ENCODE measurements around the gene HAPLN3.

HAPLN3 gene

GRCh38 chr15:88874684-88875083 lies 20.7 kb downstream of the HAPLN3 start:
- no peak overlapping the region for H2AFZ ChIP-seq (ENCODE audit: low read length)
- no peak for TF ChIP-seq CTCF (conservative IDR thresholded peaks at IDR 0.05; ENCODE audit: low read length)
- TF ChIP-seq EZH2phosphoT487 (IDR thresholded peaks at IDR 0.05; ENCODE audit: borderline replicate concordance): no peak
- no peaks in the 10 kb centered on the region for H4K20me1 ChIP-seq (ENCODE audit: insufficient read depth, low read length, poor library complexity, severe bottlenecking)
- no peaks in the 10 kb centered on the region for H3K9me2 ChIP-seq (replicated peaks; ENCODE audit: low read depth, low read length)
- no peaks in the 10 kb centered on the region for H3K4me1 ChIP-seq (ENCODE audit: insufficient read depth, low read length, poor library complexity, severe bottlenecking)
- H3F3A ChIP-seq (ENCODE audit: low read depth): no peaks in the 10 kb centered on the region
- no peaks in the 10 kb centered on the region for H3K9me3 ChIP-seq (ENCODE audit: insufficient read depth, low read depth, low read length)
- H3K36me3 ChIP-seq (ENCODE audit: insufficient read depth, low read length): no peaks in the 10 kb centered on the region
- no peak overlapping the region for H3K9ac ChIP-seq (ENCODE audit: low read depth, low read length, poor library complexity, severe bottlenecking)
- no peaks in the 10 kb centered on the region for H3K79me2 ChIP-seq (ENCODE audit: insufficient read depth, low read length)
- no peak overlapping the region for H3K4me2 ChIP-seq (ENCODE audit: low read depth, low read length, poor library complexity, severe bottlenecking)
- no peak overlapping the region for H3K4me3 ChIP-seq (ENCODE audit: low read length, poor library complexity, severe bottlenecking)
- no peaks in the 10 kb centered on the region for H3K27me3 ChIP-seq (ENCODE audit: insufficient read depth, low read length, poor library complexity, severe bottlenecking)

- no peaks in the 10 kb centered on the region for H3F3A ChIP-seq (ENCODE audit: low read depth)
- no peaks in the 10 kb centered on the region for H3K4me1 ChIP-seq (ENCODE audit: insufficient read depth, low read length, poor library complexity, severe bottlenecking)
- H3K9ac ChIP-seq (ENCODE audit: low read depth, low read length, poor library complexity, severe bottlenecking): no peak overlapping the region
- no peaks in the 10 kb centered on the region for H3K27me3 ChIP-seq (ENCODE audit: insufficient read depth, low read length, poor library complexity, severe bottlenecking)
- H4K20me1 ChIP-seq (ENCODE audit: insufficient read depth, low read length, poor library complexity, severe bottlenecking): no peaks in the 10 kb centered on the region
- H3K4me3 ChIP-seq (ENCODE audit: low read length, poor library complexity, severe bottlenecking): no peak overlapping the region
- no peak for TF ChIP-seq CTCF (conservative IDR thresholded peaks at IDR 0.05; ENCODE audit: low read length)
- TF ChIP-seq EZH2phosphoT487 (IDR thresholded peaks at IDR 0.05; ENCODE audit: borderline replicate concordance): no peak
- H3K36me3 ChIP-seq (ENCODE audit: insufficient read depth, low read length): no peaks in the 10 kb centered on the region
- H2AFZ ChIP-seq (ENCODE audit: low read length): no peak overlapping the region
- H3K9me2 ChIP-seq (replicated peaks; ENCODE audit: low read depth, low read length): no peaks in the 10 kb centered on the region
- no peaks in the 10 kb centered on the region for H3K9me3 ChIP-seq (ENCODE audit: insufficient read depth, low read depth, low read length)
- H3K4me2 ChIP-seq (ENCODE audit: low read depth, low read length, poor library complexity, severe bottlenecking): no peak overlapping the region
- H3K79me2 ChIP-seq (ENCODE audit: insufficient read depth, low read length): no peaks in the 10 kb centered on the region
These were observed 21.1 kb downstream of the HAPLN3 start for GRCh38 chr15:88874275-88874674.

- no peak overlapping the region for H3K4me2 ChIP-seq (ENCODE audit: low read depth, low read length, poor library complexity, severe bottlenecking)
- no peaks in the 10 kb centered on the region for H4K20me1 ChIP-seq (ENCODE audit: insufficient read depth, low read length, poor library complexity, severe bottlenecking)
- no peak for TF ChIP-seq EZH2phosphoT487 (IDR thresholded peaks at IDR 0.05; ENCODE audit: borderline replicate concordance)
- TF ChIP-seq CTCF (conservative IDR thresholded peaks at IDR 0.05; ENCODE audit: low read length): no peak
- no peak overlapping the region for H3K9ac ChIP-seq (ENCODE audit: low read depth, low read length, poor library complexity, severe bottlenecking)
- H3K4me1 ChIP-seq (ENCODE audit: insufficient read depth, low read length, poor library complexity, severe bottlenecking): no peaks in the 10 kb centered on the region
- no peaks in the 10 kb centered on the region for H3K27me3 ChIP-seq (ENCODE audit: insufficient read depth, low read length, poor library complexity, severe bottlenecking)
- no peaks in the 10 kb centered on the region for H3K9me2 ChIP-seq (replicated peaks; ENCODE audit: low read depth, low read length)
- no peaks in the 10 kb centered on the region for H3K9me3 ChIP-seq (ENCODE audit: insufficient read depth, low read depth, low read length)
- no peak overlapping the region for H2AFZ ChIP-seq (ENCODE audit: low read length)
- H3K79me2 ChIP-seq (ENCODE audit: insufficient read depth, low read length): no peaks in the 10 kb centered on the region
- no peak overlapping the region for H3K4me3 ChIP-seq (ENCODE audit: low read length, poor library complexity, severe bottlenecking)
- no peaks in the 10 kb centered on the region for H3K36me3 ChIP-seq (ENCODE audit: insufficient read depth, low read length)
- no peaks in the 10 kb centered on the region for H3F3A ChIP-seq (ENCODE audit: low read depth)
These were observed 21.6 kb downstream of the HAPLN3 start for GRCh38 chr15:88873786-88874185.
